Left lung (tissue), 10 donors: ENCODE data around the gene GMDS. TPM values are rescaled to one million over a fixed set of nuclear protein-coding genes. Genes with fewer than 3 reads are reported as not detected.

ENCODE experiments used
- ATAC-seq: fragments of 200-7000 bp; cut with Tn5 transposase; one replicate; pipeline ENCODE4 v1.9.1; 2020; ENCODE audit warnings: moderate library complexity
- DNase-seq, 4 donors: peaks; one replicate each; pipeline ENCODE4 v3.0.0-alpha.2; 2013 to 2020
- H3K27ac ChIP-seq, 2 donors: fragments of 200-600 bp; sonication (generic) in 1 of 2; one replicate each; pipeline versions ENCODE4 v1.5.0 to v1.8.0; 2020 to 2021
- H3K27me3 ChIP-seq, 2 donors: fragments of 200-600 bp; sonication (generic) in 1 of 2; one replicate each; pipeline versions ENCODE4 v1.5.0 to v1.8.0; 2020 to 2021
- H3K36me3 ChIP-seq, 2 donors: fragments of 200-600 bp; sonication (generic) in 1 of 2; one replicate each; pipeline versions ENCODE4 v1.5.0 to v1.8.0; 2020 to 2021
- H3K4me1 ChIP-seq, 2 donors: fragments of 200-600 bp; one replicate each; pipeline ENCODE4 v1.8.0; 2021
- H3K4me3 ChIP-seq, 2 donors: fragments of 200-600 bp; sonication (generic) in 1 of 2; one replicate each; pipeline versions ENCODE4 v1.5.0 to v1.8.0; 2020 to 2021; ENCODE audit warnings: mild to moderate bottlenecking in 1 of 2
- H3K9me3 ChIP-seq, 2 donors: fragments of 200-600 bp; sonication (generic) in 1 of 2; one replicate each; pipeline versions ENCODE4 v1.5.0 to v1.8.0; 2020 to 2021
- CTCF ChIP-seq, 2 donors: fragments of 200-600 bp; sonication (generic) in 1 of 2; IDR thresholded peaks; one replicate each; pipeline versions ENCODE4 v1.5.0 to v1.8.0; 2021; ENCODE audit warnings: antibody characterized with exemption in 2 of 2
- intact Hi-C, 2 donors: fragments of 100-400 bp; cut with DNase I; formaldehyde crosslinking; loops; one replicate each; pipeline versions ENCODE4 v1.11.2 to v1.14.2; 2022
- polyA plus RNA-seq, 6 donors: library from polyadenylated mRNA; unstranded; fragments of 120-200 nt; gene quantifications; one replicate each; pipeline ENCODE4 v1.2.1, GENCODE V29; 2013; ENCODE audit not compliant: insufficient read length in 6 of 6
- total RNA-seq, 2 donors: library from RNA; stranded (reverse); fragmentation: NEBNext Ultra II Directional; extraction: Animal tissue kit (Norgen Biotek cat#: 25700); gene quantifications; one replicate each; pipeline ENCODE4 v1.2.1, GENCODE V29; 2021
- donor health status: DM: no; HTN: yes; CAD: no.
- donor health status: DM: no; HTN: no; CAD: no.

The GMDS gene
- total and polyA plus RNA-seq, 8 donors: 16.5 to 25.4 (median 21.2) TPM

GRCh38 chr6:1597924-1598323 lies 647.5 kb downstream of the GMDS start:
- peaks cover 38 to 96% of the 10 kb centered on the region in 2 donors for H3K27me3 ChIP-seq
- H3K9me3 ChIP-seq: no peaks in the 10 kb centered on the region
- H3K27ac ChIP-seq: no peak overlapping the region
- TF ChIP-seq CTCF (IDR thresholded peaks at IDR 0.05): no peak
- ATAC-seq: no peak
- no peaks in the 10 kb centered on the region for H3K36me3 ChIP-seq
- intact Hi-C loops: loop anchor here (10.0 kb wide), 3 partner anchors 757 to 1147 kb away; no protein-coding TSS in a partner anchor
- no peak overlapping the region for H3K4me3 ChIP-seq
- DNase-seq: no peak
- peaks cover 0 to 5% of the 10 kb centered on the region in 2 donors for H3K4me1 ChIP-seq

GRCh38 chr6:1597121-1597744 lies 648.2 kb downstream of the GMDS start:
- DNase-seq (no peak), ATAC-seq (no peak)
- H3K4me3 ChIP-seq: no peak overlapping the region
- no peaks in the 10 kb centered on the region for H3K9me3 ChIP-seq
- H3K27ac ChIP-seq: no peak overlapping the region
- intact Hi-C loops: loop anchor here (10.0 kb wide), 3 partner anchors 758 to 1148 kb away; no protein-coding TSS in a partner anchor
- H3K36me3 ChIP-seq: no peaks in the 10 kb centered on the region
- H3K4me1 ChIP-seq: peaks cover 0 to 5% of the 10 kb centered on the region in 2 donors
- peaks cover 32 to 94% of the 10 kb centered on the region in 2 donors for H3K27me3 ChIP-seq
- no peak for TF ChIP-seq CTCF (IDR thresholded peaks at IDR 0.05)

- intact Hi-C loops: loop anchor here (10.0 kb wide), 3 partner anchors 759 to 1149 kb away; no protein-coding TSS in a partner anchor
- Histone ChIP-seq H3K9me3 (no peaks in the 10 kb centered on the region), H3K36me3 (no peaks in the 10 kb centered on the region), H3K27ac (no peak overlapping the region), H3K4me1 (peaks cover 0 to 5% of the 10 kb centered on the region in 2 donors), H3K4me3 (no peak overlapping the region), H3K27me3 (peaks cover 23 to 91% of the 10 kb centered on the region in 2 donors)
- DNase-seq (peak in 3 of 4 donors; percentile 71 to 89 (median 77)), ATAC-seq (peak; percentile 98)
- peak; percentile 83 to 95 for TF ChIP-seq CTCF (IDR thresholded peaks at IDR 0.05)
These were observed 649.1 kb downstream of the GMDS start for GRCh38 chr6:1596088-1596852.

GRCh38 chr6:1595271-1596087 lies 649.9 kb downstream of the GMDS start:
- no peak overlapping the region for H3K4me3 ChIP-seq
- TF ChIP-seq CTCF (IDR thresholded peaks at IDR 0.05): no peak
- H3K36me3 ChIP-seq: no peaks in the 10 kb centered on the region
- H3K4me1 ChIP-seq: peaks cover 0 to 5% of the 10 kb centered on the region in 2 donors
- intact Hi-C loops: loop anchor here (10.0 kb wide), 3 partner anchors 759 to 1149 kb away; no protein-coding TSS in a partner anchor
- no peak overlapping the region for H3K27ac ChIP-seq
- DNase-seq (no peak), ATAC-seq (no peak)
- H3K27me3 ChIP-seq: peaks cover 17 to 84% of the 10 kb centered on the region in 2 donors
- H3K9me3 ChIP-seq: no peaks in the 10 kb centered on the region
